HG02623 (cell line): ENCODE data around the gene MTMR3.

Experiments used
- ATAC-seq: cut with Tn5 transposase; IDR thresholded peaks from one replicate; pipeline ENCODE4 v1.9.1; 2021; ENCODE audit warnings: moderate library complexity; ENCODE audit not compliant: unreplicated experiment

MTMR3 gene

GRCh38 chr22:30023099-30023660 is 140.2 kb downstream of the MTMR3 start:
- ATAC-seq, result no peak

DNA sequence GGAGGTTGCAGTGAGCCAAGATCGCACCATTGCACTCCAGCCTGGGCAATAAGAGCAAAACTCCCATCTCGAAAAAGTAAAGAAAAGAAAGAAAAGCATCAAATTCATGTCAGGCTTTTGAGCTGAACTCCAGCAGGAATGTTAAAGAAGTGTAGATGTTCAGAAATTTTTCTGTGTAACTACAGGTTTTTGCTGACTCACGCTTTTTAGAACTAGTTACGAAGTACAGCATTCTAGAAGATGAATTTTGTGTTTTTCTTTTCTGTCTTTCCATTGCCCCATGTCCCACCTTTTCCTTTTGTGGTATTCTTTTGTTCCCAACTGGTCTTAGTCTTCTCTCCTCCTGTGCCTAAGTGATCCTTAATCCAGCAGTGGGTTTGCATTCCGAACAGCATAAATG is 141.3 kb downstream of the MTMR3 start:
- no peak for ATAC-seq

DNA sequence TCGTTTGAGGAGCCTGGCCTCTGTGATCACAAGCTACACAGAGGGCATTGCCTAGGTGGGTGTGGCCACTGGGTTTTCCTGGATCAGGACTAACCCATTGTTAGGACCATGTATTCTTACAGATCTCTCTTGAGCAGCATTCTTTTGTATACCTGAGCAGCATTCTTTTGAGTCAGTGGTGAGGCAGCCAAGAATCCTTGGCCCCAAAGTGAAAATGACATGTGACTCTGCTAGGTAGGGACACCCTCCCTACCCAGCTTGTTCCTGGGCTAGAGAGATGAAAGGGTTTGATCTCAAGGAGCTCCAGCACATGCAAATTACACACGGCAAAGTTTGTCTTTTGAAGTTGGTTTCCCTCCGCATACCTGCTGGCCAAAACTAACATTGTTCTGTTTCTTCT is 142.2 kb downstream of the MTMR3 start:
- ATAC-seq, result no peak

DNA sequence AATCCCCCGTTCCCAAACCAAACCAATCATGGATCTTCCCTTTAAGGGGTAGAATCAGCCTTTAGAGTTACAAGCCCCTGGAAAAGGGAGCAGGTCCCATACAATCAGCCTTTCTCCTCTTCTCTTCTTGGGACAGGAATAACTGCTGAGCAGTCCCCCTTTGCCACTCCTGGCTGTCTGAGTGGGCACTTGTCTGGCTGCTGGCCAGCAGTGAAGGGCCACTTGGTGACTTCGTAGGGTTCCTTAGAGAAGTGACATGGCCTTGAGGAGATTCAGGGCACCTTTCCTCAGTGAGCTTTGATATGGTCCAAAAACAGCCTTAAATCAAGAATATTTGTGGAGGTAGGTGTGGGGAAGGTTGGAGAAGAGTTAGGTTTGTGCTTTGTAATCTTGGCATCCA is 143.8 kb downstream of the MTMR3 start:
- ATAC-seq, result no peak

- ATAC-seq, result no peak
Observed at GRCh38 chr22:30027169-30027568, 144.2 kb downstream of the MTMR3 start.

DNA sequence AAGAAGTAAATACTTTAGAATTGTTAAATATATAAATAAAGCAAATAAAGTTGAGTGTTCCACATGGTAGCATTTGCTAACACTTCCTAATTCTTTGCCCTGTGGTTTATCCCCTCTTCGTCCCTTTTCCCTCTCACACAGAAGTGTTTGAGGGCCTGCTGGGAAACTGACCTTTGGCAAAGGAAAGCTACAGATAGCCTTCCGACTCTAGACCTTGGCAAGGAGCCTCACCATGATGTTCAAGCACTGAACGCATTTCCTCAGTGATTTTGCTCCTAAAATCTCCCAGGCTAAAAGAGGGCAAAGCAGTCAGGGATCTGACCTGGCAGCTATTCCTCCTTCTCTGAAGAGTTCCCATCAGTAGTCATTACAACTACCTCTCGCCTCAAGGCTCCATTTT is 144.8 kb downstream of the MTMR3 start:
- no peak for ATAC-seq

- ATAC-seq, result no peak
Observed at GRCh38 chr22:30028731-30029130, 145.8 kb downstream of the MTMR3 start.

- ATAC-seq, result no peak
Observed at GRCh38 chr22:30029512-30029911, 146.5 kb downstream of the MTMR3 start.

GRCh38 chr22:30030329-30030728 is 147.4 kb downstream of the MTMR3 start:
- ATAC-seq, result no peak

DNA sequence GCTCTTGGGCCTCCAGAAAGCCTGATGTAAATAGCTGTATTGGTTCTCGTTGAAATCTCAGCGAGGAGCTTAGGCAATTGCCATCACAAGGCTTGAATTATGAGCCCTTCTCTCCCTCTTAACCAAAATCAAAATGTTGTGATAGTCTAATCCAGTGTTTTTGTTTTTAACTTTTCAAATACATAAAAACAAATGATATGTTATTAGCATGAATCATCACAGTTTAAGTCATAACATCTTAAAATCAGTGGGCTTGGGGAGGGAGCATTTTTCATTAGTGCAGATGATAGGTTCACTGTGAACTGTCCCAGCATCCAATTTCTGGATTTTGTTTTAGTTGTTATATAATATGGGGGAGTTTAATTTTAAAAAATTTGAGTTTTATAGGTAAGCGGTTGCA is 148.4 kb downstream of the MTMR3 start:
- ATAC-seq, result no peak

- ATAC-seq, result no peak
Observed at GRCh38 chr22:30031764-30032455, 148.9 kb downstream of the MTMR3 start.

- no peak for ATAC-seq
Observed at GRCh38 chr22:30033137-30033536, 150.2 kb downstream of the MTMR3 start.

DNA sequence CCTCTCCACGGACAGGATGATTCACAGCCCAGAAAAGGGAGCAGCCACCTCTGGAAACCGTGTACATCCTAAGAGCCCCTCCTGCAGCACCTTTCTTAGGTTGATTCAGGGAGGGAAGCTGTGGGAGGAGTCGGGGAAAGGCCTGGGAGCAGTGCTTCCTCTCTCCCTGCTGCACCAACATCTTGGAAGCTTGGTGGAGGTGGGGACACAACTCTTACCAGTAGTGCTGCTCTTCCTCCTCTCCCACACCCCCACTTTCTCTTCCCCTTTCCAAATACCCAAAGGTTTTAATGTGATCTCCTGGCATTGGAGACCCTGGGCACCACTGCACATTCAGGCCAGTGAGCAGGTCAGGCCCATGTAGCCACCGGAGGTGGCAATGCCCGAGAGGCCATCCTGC is 150.9 kb downstream of the MTMR3 start:
- ATAC-seq, result no peak

- ATAC-seq, result no peak
Observed at GRCh38 chr22:30036656-30037055, 153.7 kb downstream of the MTMR3 start.

GRCh38 chr22:30038219-30038618 is 155.2 kb downstream of the MTMR3 start:
- no peak for ATAC-seq

DNA sequence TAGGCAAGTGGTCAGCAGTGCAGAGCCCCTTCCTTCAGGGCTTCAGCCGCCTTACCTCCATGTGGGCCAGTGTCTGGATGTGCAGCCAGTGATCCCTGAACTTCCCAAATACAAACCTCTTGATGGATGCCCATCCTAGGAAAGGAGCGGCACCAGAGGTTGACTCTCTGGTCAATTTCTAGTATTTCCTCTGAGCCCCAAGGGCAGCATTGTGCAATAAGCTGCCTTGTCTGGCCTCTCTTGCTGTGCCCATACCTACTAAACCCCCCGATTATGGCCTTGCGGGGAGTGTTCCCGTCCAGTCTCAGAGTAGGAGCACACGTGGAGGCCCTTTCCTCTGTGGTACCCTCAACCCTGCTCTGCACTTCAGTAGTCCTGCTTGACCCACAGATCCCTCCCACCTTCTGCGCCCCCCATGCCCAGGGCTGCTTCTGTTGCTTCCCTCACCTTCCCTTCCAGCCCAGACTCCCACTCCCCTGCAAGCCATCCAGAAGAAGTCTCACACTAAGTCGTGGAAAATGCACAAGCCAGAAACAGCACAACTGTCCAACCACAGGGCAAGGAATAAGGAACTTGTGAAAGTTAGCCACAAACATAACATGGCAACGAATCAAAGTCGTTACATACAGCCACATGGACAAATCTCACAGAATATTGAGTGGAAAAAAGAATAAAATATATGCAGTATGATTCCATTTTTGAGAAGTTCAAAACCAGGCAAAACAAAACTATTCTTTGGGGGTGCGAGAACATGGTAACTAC is 157.7 kb downstream of the MTMR3 start:
- no peak for ATAC-seq

DNA sequence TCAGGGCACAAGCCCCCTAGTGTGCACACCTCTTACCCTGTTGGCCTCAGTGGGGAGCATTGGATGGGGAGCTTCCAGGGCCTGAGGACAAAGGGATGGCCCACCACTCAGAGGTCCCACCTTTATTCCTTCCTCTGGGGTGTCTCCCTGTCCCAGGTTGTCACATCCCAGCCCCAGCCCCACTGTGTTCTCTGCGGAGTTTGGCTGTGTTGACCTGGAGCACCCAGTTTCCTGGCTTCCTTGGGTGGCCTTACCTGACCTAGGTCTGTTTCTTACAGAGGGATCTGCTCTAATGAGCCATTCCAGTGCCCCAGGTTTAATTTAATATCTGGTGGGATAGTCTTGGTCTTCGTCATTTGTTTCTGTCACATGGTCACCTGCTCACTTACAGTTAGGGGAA is 158.5 kb downstream of the MTMR3 start:
- no peak for ATAC-seq

DNA sequence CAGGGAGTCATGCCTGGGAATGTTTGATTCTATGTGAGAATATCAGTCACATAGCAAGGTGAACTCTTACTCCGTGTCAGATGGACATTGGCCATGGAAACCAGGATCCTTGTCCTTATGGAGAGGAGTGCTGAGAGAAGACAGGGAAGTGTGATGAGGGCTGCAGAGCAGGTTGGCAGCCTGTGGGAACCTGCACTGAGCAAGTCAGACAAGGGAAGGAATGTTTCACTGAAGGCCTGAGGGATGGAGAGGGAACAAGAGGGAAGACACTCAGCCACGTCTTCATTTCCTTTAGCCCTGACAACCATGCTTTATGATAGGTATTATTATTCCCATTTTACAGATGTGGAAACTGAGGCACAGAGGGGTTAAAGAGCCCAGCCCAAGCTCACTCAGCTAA is 158.9 kb downstream of the MTMR3 start:
- ATAC-seq, result no peak

- ATAC-seq, result no peak
Observed at GRCh38 chr22:30043161-30043560, 160.2 kb downstream of the MTMR3 start.

- ATAC-seq, result no peak
Observed at GRCh38 chr22:30044369-30044768, 161.4 kb downstream of the MTMR3 start.

DNA sequence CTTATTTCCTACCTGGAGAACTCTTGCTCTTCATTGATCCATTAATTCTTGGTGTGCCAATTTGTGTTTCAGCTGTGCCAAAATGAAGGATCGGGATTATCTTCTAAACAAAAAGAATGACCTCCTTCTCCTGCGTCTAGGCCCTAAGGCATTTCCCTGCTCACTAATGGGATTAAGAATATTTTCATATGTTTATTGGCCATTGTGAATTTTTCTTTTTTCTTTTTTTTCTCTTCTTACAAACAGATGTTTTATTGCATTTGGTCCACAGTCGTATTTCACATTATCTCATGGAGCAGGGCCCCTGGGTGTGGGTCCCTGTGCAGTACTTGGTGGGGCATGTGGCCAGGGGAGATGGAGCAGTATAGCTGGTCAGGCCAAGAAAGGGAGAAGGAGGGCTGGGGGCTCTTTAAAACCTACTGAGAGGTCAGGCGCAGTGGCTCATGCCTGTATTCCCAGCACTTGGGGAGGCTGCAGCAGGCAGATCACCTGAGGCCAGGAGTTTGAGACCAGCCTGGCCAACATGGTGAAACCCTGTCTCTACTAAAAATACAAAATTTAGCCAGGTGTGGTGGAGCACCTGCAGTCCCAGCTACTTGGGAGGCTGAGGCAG is 162.0 kb downstream of the MTMR3 start:
- no peak for ATAC-seq

DNA sequence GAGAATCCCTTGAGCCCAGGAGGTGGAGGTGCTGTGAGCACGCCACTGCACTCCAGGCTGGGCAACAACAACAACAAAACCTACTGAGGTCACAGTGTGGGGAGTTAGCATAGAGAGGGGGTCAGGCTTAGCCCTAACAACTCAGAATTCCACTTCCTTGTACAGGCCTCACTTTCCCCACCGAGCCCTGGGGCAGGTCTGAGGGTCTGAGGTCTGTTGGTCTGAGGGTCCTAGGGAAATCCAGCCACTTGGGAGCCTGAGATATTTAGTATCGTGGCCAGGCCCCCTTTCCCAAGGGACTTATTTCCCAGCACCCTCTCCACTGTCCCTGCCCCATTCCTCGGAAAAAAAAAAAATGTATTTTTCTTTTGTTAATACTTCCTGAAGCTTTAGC is 162.5 kb downstream of the MTMR3 start:
- ATAC-seq, result no peak
